HTR-8/SVneo (cell line): ENCODE results near the gene GBX1.

Experiments
- DNase-seq: peaks from one replicate; pipeline ENCODE4 v3.0.0; 2011; ENCODE audit warnings: low spot score, mixed read lengths; ENCODE audit not compliant: insufficient read length
- FAIRE-seq: peaks from 2 replicates; lab custom pipeline; 2011; peaks lifted over from hg19 to GRCh38; lab: Jason Lieb, UNC

The GBX1 gene

DNA sequence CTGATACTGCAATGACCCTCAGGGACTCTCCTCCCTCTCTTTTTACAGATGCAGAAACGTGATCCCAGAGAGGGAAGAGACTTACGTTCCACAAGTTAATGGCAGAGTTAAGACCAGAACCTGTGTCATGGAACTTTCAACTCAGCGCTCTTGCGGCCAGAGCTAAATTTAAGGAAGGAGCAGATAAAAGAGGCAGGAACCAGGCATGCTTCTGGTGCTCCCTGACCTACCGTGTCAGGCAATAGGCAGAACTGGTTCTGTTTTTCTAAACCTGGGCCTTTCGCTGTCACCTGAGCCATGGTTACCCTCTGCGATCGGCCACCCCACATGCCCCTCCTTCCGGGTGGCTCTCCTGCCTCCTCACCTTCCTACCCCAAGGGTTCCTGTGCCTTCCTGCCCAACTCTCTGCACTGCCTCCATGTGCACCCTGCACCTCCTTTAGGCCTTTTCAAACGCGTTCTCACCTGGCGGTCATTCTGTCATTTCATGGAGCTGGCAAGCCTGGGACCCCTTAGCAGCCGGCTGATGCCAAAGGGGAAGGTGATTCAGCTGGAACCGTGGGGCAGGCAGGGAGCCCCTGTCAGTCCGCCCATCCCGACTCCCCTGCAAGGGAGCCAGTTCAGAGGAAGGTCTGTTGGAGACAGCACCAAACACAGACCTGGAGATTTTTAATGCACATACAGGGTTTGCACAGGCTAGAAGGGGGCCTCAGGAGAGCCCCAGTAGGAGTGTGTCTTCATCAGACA is 7.7 kb upstream of the GBX1 start:
- no peak for FAIRE-seq
- no peak for DNase-seq

DNA sequence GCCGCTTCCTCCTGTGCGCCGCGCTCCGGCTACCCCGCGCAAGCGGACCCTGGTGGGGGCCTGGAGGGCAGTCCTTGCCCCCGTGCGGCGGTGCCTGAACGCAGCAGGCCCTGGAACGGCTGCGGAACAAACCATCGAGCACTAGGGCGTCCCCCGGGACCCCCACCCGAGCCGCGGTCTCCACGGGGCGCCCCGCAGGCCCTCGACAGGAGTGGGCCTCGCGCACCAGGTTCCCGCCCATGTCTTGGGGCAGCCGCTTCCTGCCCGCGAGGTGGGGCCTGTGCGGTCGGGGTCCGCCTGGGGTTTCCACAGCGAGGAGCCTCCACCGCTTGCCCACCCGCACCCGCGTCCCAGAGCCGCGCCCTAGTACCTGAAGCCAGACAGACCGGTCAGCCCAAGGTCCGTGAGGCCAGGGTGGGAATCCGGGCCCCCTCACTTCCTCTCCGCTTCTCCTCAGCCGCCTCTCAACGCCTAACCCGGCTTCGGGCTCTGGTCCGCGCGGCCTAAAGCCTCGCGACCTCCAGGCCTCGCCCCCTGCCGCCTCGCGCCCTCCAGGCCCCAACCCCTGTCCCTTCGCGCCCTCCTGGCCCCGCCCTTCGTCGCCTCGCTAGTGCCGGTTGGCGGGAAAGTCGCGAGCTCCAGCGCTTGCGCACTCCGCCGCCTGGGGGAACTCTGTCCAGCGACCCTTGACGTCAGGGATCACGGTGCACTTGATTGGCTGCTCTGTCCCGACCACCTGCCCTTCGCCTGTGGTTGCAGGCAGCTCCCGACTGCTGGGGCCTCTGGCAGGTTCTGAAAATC is 7.0 kb upstream of the GBX1 start:
- DNase-seq: no peak
- FAIRE-seq: no peak

- FAIRE-seq: no peak
- no peak for DNase-seq
Observed at GRCh38 chr7:151173386-151174245, 6.1 kb upstream of the GBX1 start.

GRCh38 chr7:151172273-151173141 is 5.0 kb upstream of the GBX1 start:
- FAIRE-seq: peak; percentile 20
- DNase-seq: peak; percentile 76

- no peak for FAIRE-seq
- no peak for DNase-seq
Observed at GRCh38 chr7:151168787-151169162, 1.3 kb upstream of the GBX1 start.

GRCh38 chr7:151168003-151168786 is 701 bp upstream of the GBX1 start:
- DNase-seq (peak; percentile 46), FAIRE-seq (no peak)

GRCh38 chr7:151166629-151167196 is 781 bp downstream of the GBX1 start:
- FAIRE-seq (no peak), DNase-seq (no peak)

GRCh38 chr7:151161757-151162156 is 5.7 kb downstream of the GBX1 start:
- DNase-seq (no peak), FAIRE-seq (no peak)

DNA sequence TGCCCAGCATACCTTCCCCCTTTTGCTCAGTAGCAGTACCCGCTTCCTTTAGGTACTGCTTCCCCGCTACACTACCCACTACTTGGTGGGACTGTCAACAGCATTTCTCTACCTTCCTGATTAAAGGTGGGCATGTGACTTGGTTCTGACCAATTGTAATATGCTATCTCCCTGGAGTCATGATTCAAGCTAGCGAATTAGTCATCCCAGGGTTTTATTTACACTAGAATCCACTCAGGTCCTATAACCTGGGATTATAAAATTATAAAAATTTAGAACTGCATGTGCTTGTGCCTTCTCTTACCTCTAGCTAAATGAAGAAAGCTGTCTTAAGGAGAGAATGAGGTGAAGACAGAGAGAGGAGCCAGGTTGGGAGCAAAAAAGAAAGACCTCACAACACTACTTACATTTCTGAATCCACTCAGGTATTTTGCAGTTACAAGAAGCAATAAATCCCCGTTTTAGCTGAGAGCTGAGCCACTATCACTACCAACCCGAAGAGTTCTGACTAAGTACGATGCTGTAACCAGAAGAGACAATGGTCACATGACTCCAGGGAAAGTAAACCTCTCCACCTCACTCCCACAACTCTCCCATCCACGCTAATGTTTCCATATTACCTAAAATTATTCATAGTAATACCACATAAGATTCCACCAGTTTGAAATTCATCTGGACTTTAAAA is 9.7 kb downstream of the GBX1 start:
- DNase-seq (no peak), FAIRE-seq (no peak)

DNA sequence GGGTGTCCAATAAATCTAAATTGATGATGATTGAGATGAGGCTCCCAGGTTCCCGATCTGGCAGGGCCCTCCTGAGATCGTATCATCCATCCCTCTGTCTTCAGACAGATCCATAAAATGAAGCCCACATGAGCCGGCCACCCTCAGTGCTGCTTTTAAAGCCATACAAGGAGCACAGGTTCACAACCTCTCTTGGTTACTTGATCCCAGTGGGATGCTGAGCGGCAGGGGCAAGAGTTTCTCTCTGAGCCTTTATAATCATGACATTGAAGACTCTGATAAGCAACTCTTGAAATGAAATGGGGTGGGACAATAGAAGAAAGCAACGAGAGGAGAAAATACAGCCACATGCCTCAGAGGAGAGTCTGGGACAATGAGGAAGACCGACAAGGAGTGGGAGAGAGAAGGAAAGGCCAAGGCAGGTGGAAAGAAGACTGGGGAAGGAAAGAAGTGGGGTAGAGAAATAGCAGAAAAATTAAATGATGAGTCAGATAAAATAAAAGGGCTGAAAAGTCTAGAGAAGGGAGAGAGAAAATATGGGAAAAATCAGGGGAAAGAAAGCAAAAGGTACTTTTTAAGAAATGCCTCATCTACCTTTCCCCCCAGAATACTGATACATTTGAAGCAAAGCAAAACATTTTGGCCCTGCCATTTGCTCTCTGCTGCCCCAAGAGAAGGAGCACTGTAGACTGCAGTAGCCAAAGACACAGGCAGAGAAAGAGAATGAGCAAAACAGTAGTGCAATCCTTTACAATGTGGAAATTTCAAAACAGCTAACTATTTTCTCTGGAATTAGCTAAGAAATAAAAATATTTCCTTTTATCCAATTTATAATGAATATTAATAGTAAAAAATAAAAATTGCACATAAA is 14.6 kb downstream of the GBX1 start:
- no peak for FAIRE-seq

DNA sequence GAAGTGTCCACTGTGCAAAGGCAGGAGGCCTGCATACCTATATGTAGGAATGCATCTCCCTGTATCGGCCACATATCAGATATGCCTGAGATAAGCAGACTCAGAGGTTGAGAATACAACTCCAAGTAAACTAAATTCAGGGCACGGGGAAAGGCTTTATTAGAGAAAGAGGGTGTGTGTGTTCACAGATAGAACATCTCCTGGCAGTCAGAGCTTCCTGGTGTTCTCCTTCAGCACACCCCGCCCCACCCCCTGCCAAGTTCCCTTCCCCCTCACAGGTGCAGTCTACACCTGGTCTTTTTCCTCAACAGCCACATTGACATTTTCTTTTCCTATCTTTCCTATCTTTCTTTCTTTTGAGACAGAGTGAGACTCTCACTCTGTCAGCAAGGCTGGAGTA is 17.1 kb downstream of the GBX1 start:
- DNase-seq (no peak), FAIRE-seq (no peak)

More for the DNA sequence above, 14.6 kb downstream of the GBX1 start:
- DNase-seq: no peak

DNA sequence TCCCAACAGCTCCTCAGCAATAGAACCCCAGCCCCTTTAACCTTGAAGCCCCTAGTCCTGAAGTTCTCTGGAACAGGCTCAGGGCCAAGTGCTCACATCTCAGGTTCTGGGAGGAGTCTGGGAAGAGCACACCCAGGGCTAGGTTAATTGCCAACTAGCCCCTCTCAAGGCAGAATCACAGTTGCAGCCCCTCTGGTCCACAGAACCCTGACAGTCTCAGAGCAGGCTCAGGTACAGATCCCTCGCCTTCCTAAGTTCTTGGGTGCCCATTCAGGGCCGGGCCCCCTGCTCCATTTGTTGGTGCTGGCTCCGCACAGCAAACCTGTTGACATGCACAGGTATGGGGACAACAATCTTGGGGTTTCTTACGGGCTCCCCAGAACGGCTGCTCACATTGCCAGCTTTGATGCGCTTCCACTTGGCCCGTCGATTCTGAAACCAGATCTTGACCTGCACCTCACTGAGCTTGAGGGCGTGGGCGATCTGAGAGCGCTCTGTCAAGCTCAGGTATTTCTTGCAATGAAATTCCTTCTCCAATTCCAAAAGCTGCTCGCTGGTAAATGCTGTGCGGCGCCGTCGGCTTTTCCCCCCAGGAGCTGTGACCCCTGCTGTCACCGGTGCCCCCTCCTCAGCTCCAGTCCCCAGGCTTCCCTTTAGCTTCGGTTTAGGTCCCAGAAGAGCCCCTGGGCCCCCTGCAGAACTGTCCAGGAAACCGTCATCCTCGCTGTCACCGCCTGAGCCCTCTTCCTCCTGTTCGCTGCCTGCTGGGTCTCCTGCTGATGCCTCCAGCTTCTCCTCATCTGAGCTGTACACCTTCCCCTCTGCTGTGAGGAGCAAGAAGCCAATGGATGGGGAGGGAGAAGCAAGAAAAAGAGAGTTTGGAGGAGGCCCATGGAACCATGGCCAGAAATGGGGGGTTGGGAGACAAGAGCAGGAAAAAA is 18.9 kb downstream of the GBX1 start:
- FAIRE-seq (no peak), DNase-seq (no peak)

- FAIRE-seq (no peak), DNase-seq (no peak)
Observed at GRCh38 chr7:151146761-151147160, 20.7 kb downstream of the GBX1 start.

DNA sequence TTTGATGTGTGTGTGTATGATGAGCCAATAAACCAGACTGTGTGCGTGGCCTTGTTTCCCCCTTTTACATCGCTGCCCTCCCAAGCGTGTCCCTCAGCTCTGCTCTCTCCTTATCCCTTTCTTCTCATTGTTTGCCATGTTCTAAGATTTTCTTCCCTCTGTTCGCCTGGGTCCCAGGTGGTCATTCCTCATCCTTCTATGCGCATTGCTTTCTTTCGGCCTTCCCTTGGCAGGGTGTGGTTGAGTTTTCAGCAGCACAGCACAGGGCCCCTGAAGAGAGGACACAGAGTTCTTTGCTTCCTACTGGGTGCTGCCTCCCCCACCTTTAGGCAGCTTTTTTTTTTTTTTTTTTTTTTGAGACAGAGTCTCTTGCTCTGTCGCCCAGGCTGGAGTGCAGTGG is 23.1 kb downstream of the GBX1 start:
- DNase-seq: no peak
- FAIRE-seq: no peak

GRCh38 chr7:151143261-151144015 is 24.1 kb downstream of the GBX1 start:
- no peak for DNase-seq
- FAIRE-seq: no peak

DNA sequence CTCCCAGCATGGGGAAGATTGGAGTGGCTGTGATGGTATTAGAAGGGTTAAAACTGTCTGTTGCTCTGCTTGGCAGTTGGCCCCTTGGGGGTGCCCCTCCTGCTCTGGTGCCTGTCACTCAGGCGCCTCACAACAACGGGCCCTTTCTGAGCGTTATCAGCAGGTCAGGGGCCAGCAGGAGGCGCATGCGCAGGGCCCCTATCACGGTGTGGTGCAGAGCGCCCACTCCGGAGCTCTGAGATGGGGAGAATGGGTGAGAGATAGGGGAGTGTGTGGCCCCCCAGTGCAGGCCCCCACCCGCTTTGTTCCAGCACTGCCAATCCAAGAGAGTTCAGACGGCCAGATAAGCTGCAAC is 24.8 kb downstream of the GBX1 start:
- DNase-seq: no peak
- FAIRE-seq: no peak
